Endothelial cell of umbilical vein (primary cell): ENCODE data around the gene CAMK2G. TPM values are rescaled to one million over a fixed set of nuclear protein-coding genes. Genes with fewer than 3 reads are reported as not detected.

Experiments
- BruUV-seq: library from RNA; stranded (reverse); fragments of 400-500 nt; replicated peaks from 2 replicates; lab custom pipeline; 2021; lab: Mats Ljungman, UMichigan
- CTCF ChIA-PET: fragments of 300-600, 350-600 bp; sonication (Branson Sonifier 250); formaldehyde crosslinking; loops from one replicate; lab custom pipeline; 2021; ENCODE audit warnings: antibody characterized with exemption, inconsistent platforms; lab: Charles Lee
- POLR2A ChIA-PET: fragments of 300-600, 350-600 bp; sonication (Branson Sonifier 250); formaldehyde crosslinking; loops from one replicate; lab custom pipeline; 2021; ENCODE audit warnings: antibody characterized with exemption, inconsistent platforms; lab: Charles Lee
- DNase-seq: peaks from one replicate; pipeline ENCODE4 v3.0.0-alpha.2; 2011; ENCODE audit warnings: low read depth, low spot score
- FAIRE-seq: peaks from 2 replicates; lab custom pipeline; 2011; peaks lifted over from hg19 to GRCh38; lab: Jason Lieb, UNC
- H2AFZ ChIP-seq: 2 replicates; pipeline ENCODE4 v1.6.0; 2012; ENCODE audit warnings: low read depth, low read length, control low read depth, inconsistent platforms
- H3K27ac ChIP-seq: 2 replicates; pipeline ENCODE4 v1.5.1; 2011; ENCODE audit warnings: low read depth, mild to moderate bottlenecking, control low read depth, low read length, moderate library complexity; ENCODE audit not compliant: insufficient read depth
- H3K27me3 ChIP-seq, 2 experiments: 2 replicates each; pipeline versions ENCODE4 v1.6.0 to v1.6.1; 2011; ENCODE audit warnings: low read length in 2 of 2, mixed read lengths in 1 of 2; ENCODE audit not compliant: control insufficient read depth in 2 of 2, insufficient read depth in 2 of 2
- H3K36me3 ChIP-seq, 2 experiments: 2 replicates in 1 of 2; 3 replicates in 1 of 2; pipeline ENCODE4 v1.5.1; 2011; ENCODE audit warnings: low read length in 2 of 2, mild to moderate bottlenecking in 1 of 2, moderate library complexity in 1 of 2; ENCODE audit not compliant: control insufficient read depth in 2 of 2, insufficient read depth in 2 of 2; ENCODE audit errors: extremely low read depth in 1 of 2
- H3K4me1 ChIP-seq: 3 replicates; pipeline ENCODE4 v1.5.1; 2011; ENCODE audit warnings: mild to moderate bottlenecking, low read length; ENCODE audit not compliant: control insufficient read depth, insufficient read depth; ENCODE audit errors: extremely low read depth
- H3K4me2 ChIP-seq: 2 replicates; pipeline ENCODE4 v1.6.1; 2011; ENCODE audit warnings: low read length, control low read depth, mixed read lengths; ENCODE audit not compliant: insufficient read depth
- H3K4me3 ChIP-seq, 3 experiments: fragments of 200-600 bp in 1 of 3; sonication (generic), shearing (Covaris generic) in 1 of 3; replicated peaks in 1 of 3; 2 replicates each; pipeline ENCODE4 v1.5.1; 2011 to 2016; ENCODE audit warnings: control low read depth in 3 of 3, low read length in 3 of 3, mild to moderate bottlenecking in 2 of 3, inconsistent platforms in 1 of 3, low read depth in 1 of 3, moderate library complexity in 1 of 3; ENCODE audit not compliant: insufficient read depth in 1 of 3
- H3K79me2 ChIP-seq: 2 replicates; pipeline ENCODE4 v1.6.0; 2012; ENCODE audit warnings: low read length, inconsistent platforms; ENCODE audit not compliant: control insufficient read depth, insufficient read depth
- H3K9ac ChIP-seq: replicated peaks from 2 replicates; pipeline ENCODE3; 2011; ENCODE audit warnings: low read length, control low read depth; ENCODE audit not compliant: insufficient read depth; ENCODE audit errors: extremely low read depth
- H3K9me1 ChIP-seq: replicated peaks from 3 replicates; pipeline ENCODE4 v1.6.0; 2011; ENCODE audit warnings: mild to moderate bottlenecking, low read length; ENCODE audit not compliant: control insufficient read depth, insufficient read depth; ENCODE audit errors: extremely low read depth
- H3K9me3 ChIP-seq: replicated peaks from 2 replicates; pipeline ENCODE4 v1.5.1; 2012; ENCODE audit warnings: low read length, inconsistent platforms; ENCODE audit not compliant: control insufficient read depth, insufficient read depth
- H4K20me1 ChIP-seq: replicated peaks from 2 replicates; pipeline ENCODE3; 2011; ENCODE audit warnings: mild to moderate bottlenecking, low read length; ENCODE audit not compliant: control insufficient read depth, insufficient read depth; ENCODE audit errors: extremely low read depth
- FOS ChIP-seq: IDR thresholded peaks from 2 replicates; pipeline ENCODE4 v1.6.1; 2011; ENCODE audit warnings: mild to moderate bottlenecking, low read length, moderate library complexity, borderline replicate concordance; ENCODE audit not compliant: insufficient read depth
- GATA2 ChIP-seq: IDR thresholded peaks from 2 replicates; pipeline ENCODE4 v1.7.0; 2011; ENCODE audit warnings: low read depth, mild to moderate bottlenecking, moderate library complexity, mixed read lengths, low read length; ENCODE audit not compliant: insufficient read length, insufficient read depth
- JUN ChIP-seq: IDR thresholded peaks from 2 replicates; pipeline ENCODE4 v1.6.1; 2011; ENCODE audit warnings: borderline replicate concordance, low read depth; ENCODE audit not compliant: insufficient read length, insufficient read depth
- MYC ChIP-seq: IDR thresholded peaks from one replicate; pipeline ENCODE4 v1.6.1; 2011; ENCODE audit warnings: mild to moderate bottlenecking, low read depth, low read length
- dilution Hi-C: fragments of 300-500 bp; cut with MboI; formaldehyde crosslinking; loops from one replicate; pipeline ENCODE4 v1.15.0; 2019; ENCODE audit warnings: low sequenced_read_pairs; ENCODE audit not compliant: extremely low pct_ligation_motif_present
- intact Hi-C: fragments of 100-400 bp; cut with micrococcal nuclease; formaldehyde crosslinking; loops from one replicate; pipeline ENCODE4 v1.10.0; 2022
- polyA plus RNA-seq, 4 experiments: library from polyadenylated mRNA; depleted of rRNA in 3 of 4; stranded (reverse) in 3 of 4; unstranded in 1 of 4; fragments of >200 nt; gene quantifications; 2 replicates each; pipeline versions ENCODE4 v1.2.1 to v1.2.3, GENCODE V29; 2011 to 2012; ENCODE audit warnings: missing spikeins in 1 of 4
- total RNA-seq: library from RNA; stranded (reverse); gene quantifications from 2 replicates; pipeline ENCODE4 v1.2.3, GENCODE V29; 2021
- TF ChIP-seq, protein P1 (sequence below), 2 donors: IDR thresholded peaks; 1 replicate in 1 of 2; 2 replicates in 1 of 2; pipeline ENCODE4 v1.5.1; 2011; ENCODE audit warnings: low read length in 2 of 2, mild to moderate bottlenecking in 2 of 2, moderate library complexity in 2 of 2, control low read depth in 1 of 2, inconsistent platforms in 1 of 2, low read depth in 1 of 2; ENCODE audit not compliant: insufficient read depth in 1 of 2; ENCODE audit errors: extremely low read depth in 1 of 2

CAMK2G gene
- total and polyA plus RNA-seq, 2 donors (not counting 3 experiments of a cell fraction or from before 2014, with no cell fraction given) = 27.2 to 33.6 TPM

DNA sequence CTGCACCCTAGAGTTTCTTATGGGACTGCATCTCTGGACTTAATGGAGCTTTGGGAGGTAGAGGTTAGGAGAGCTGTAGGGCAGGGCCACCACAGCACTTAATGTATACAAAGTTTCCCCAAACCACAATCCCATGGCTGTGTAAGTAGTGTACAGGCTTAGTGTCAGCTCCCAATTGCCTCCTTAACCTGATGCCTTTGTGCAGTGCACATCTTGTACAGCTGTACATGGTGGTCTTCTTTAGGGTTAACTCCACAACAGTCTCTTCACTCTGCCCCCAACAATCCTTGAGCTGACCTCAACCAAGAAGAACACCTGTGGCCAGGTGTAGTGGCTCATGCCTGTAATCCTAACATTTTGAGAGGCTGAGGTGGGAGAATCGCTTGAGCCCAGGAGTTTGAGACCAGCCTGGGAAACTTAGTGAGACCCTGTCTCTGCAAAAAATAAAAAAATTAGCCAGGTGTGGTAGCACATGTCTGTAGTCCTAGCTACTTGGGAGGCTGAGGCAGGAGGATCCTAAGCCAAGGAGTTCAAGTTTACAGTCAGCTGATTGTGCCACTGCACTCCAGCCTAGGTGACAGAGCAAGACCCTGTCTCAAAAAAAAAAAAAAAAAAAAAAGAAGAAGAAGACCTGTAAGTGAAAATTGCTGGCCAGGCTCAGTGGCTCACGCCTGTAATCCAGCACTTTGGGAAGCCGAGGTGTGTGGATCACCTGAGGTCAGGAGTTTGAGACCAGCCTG, 43.4 kb upstream of the CAMK2G start:
- H3K27me3 ChIP-seq = no peaks in the 10 kb centered on the region
- no TSS peak for BruUV-seq
- dilution Hi-C loops (no loop called here), intact Hi-C loops (no loop called here)
- no peak for TF ChIP-seq JUN
- TF ChIP-seq, protein P1, sequence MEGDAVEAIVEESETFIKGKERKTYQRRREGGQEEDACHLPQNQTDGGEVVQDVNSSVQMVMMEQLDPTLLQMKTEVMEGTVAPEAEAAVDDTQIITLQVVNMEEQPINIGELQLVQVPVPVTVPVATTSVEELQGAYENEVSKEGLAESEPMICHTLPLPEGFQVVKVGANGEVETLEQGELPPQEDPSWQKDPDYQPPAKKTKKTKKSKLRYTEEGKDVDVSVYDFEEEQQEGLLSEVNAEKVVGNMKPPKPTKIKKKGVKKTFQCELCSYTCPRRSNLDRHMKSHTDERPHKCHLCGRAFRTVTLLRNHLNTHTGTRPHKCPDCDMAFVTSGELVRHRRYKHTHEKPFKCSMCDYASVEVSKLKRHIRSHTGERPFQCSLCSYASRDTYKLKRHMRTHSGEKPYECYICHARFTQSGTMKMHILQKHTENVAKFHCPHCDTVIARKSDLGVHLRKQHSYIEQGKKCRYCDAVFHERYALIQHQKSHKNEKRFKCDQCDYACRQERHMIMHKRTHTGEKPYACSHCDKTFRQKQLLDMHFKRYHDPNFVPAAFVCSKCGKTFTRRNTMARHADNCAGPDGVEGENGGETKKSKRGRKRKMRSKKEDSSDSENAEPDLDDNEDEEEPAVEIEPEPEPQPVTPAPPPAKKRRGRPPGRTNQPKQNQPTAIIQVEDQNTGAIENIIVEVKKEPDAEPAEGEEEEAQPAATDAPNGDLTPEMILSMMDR (IDR thresholded peaks at IDR 0.05; ENCODE audit: extremely low read depth in 1 of 2, insufficient read depth in 1 of 2, low read depth in 1 of 2, low read length in 2 of 2) = no peak
- TF ChIP-seq MYC = no peak
- no peak for TF ChIP-seq FOS
- TF ChIP-seq GATA2 = no peak
- H4K20me1 ChIP-seq = no peaks in the 10 kb centered on the region
- no peaks in the 10 kb centered on the region for H3K79me2 ChIP-seq
- FAIRE-seq (no peak), DNase-seq (no peak)
- H2AFZ ChIP-seq = no peak overlapping the region
- no peaks in the 10 kb centered on the region for H3K9me1 ChIP-seq
- ChIA-PET POLR2A (interaction anchor here (0.7 kb wide), 1 partner anchor 16 kb away, joined by 9 read pairs; no protein-coding TSS in a partner anchor), CTCF (interaction anchor here (0.9 to 8.3 kb wide), 5 partner anchors 11 to 31 kb away, joined by 3 to 43 read pairs (median 4); no protein-coding TSS in a partner anchor)
- no peak overlapping the region for H3K9ac ChIP-seq
- no peaks in the 10 kb centered on the region for H3K4me1 ChIP-seq
- no peak overlapping the region for H3K4me3 ChIP-seq
- H3K27ac ChIP-seq = no peak overlapping the region
- no peaks in the 10 kb centered on the region for H3K9me3 ChIP-seq
- H3K36me3 ChIP-seq = peaks cover 6 to 10% of the 10 kb centered on the region in 2 experiments
- H3K4me2 ChIP-seq = no peak overlapping the region
